A549 (cell line): ENCODE data around the gene XPNPEP2. TPM values are rescaled to one million over a fixed set of nuclear protein-coding genes. Genes with fewer than 3 reads are reported as not detected.

Experiments used
- ATAC-seq, 2 experiments: fragments of 200-7000 bp in 1 of 2; fragments of >200 bp in 1 of 2; cut with Nextera tagmentation in 1 of 2; cut with Tn5 transposase in 1 of 2; 3 replicates each; pipeline versions ENCODE4 v1.8.0 to v1.9.1; 2018 to 2020; ENCODE audit warnings: mild to moderate bottlenecking in 1 of 2, moderate library complexity in 1 of 2
- CTCF ChIA-PET: fragments of 300-600 bp; sonication (Branson Sonifier 250); formaldehyde crosslinking; extraction: SDS; loops from one replicate; lab custom pipeline; 2021; ENCODE audit warnings: antibody characterized with exemption, inconsistent platforms; lab: Yijun Ruan, JAX
- POLR2A ChIA-PET: fragments of 350-600 bp; formaldehyde crosslinking; extraction: SDS; loops from one replicate; lab custom pipeline; 2021; ENCODE audit warnings: antibody characterized with exemption, inconsistent platforms; lab: Yijun Ruan, JAX
- DNase-seq, 2 experiments: peaks; one replicate each; pipeline versions ENCODE4 v3.0.0 to v3.0.0-alpha.2; 2011 to 2016; ENCODE audit warnings: low read depth in 1 of 2, low spot score in 1 of 2
- FAIRE-seq: peaks from 2 replicates; lab custom pipeline; 2011; peaks lifted over from hg19 to GRCh38; lab: Jason Lieb, UNC
- H3K27ac ChIP-seq, 2 experiments: fragments of >200 bp; sonication (Bioruptor Twin); formaldehyde crosslinking; 3 replicates each; pipeline ENCODE4 v1.5.1; 2016 to 2017
- H3K4me1 ChIP-seq: fragments of >200 bp; sonication (Bioruptor Twin); formaldehyde crosslinking; 3 replicates; pipeline ENCODE4 v1.6.1; 2016
- H3K4me2 ChIP-seq: fragments of >200 bp; sonication (Bioruptor Twin); formaldehyde crosslinking; 3 replicates; pipeline ENCODE4 v1.6.1; 2016
- H3K4me3 ChIP-seq: fragments of >200 bp; sonication (Bioruptor Twin); formaldehyde crosslinking; 3 replicates; pipeline ENCODE4 v1.5.1; 2016
- H3K9me3 ChIP-seq: fragments of >200 bp; sonication (Bioruptor Twin); formaldehyde crosslinking; 3 replicates; pipeline ENCODE4 v1.6.1; 2016
- BHLHE40 ChIP-seq: IDR thresholded peaks from 2 replicates; pipeline ENCODE4 v1.6.1; 2012; ENCODE audit warnings: low read depth, low read length, inconsistent platforms
- CBX8 ChIP-seq: fragments of 200-600 bp; sonication (generic); IDR thresholded peaks from 2 replicates; pipeline ENCODE4 v1.6.1; 2016
- EP300 ChIP-seq, 2 experiments: fragments of >200 bp; sonication (Bioruptor Twin); formaldehyde crosslinking; IDR thresholded peaks; 2 replicates in 1 of 2; 3 replicates in 1 of 2; pipeline ENCODE4 v1.6.1; 2016 to 2017
- FOSB ChIP-seq: fragments of 250-450 bp; sonication (Bioruptor Pico); IDR thresholded peaks from 2 replicates; pipeline ENCODE4 v1.5.0; 2020; ENCODE audit warnings: mild to moderate bottlenecking, moderate library complexity
- FOXS1 ChIP-seq: fragments of 250-450 bp; sonication (Bioruptor Pico); IDR thresholded peaks from 2 replicates; pipeline ENCODE4 v1.5.0; 2020; ENCODE audit warnings: mild to moderate bottlenecking, moderate library complexity
- HDAC2 ChIP-seq: fragments of 200-600 bp; sonication (generic); IDR thresholded peaks from 2 replicates; pipeline ENCODE4 v1.6.1; 2016
- HOXA7 ChIP-seq: fragments of 250-450 bp; sonication (Bioruptor Pico); IDR thresholded peaks from 2 replicates; pipeline ENCODE4 v1.5.0; 2020; ENCODE audit warnings: mild to moderate bottlenecking, moderate library complexity
- HOXB5 ChIP-seq: fragments of 250-450 bp; sonication (Bioruptor Pico); IDR thresholded peaks from 2 replicates; pipeline ENCODE4 v1.5.0; 2020; ENCODE audit warnings: mild to moderate bottlenecking, moderate library complexity
- KDM1A ChIP-seq: fragments of 200-600 bp; sonication (generic); IDR thresholded peaks from 2 replicates; pipeline ENCODE4 v1.6.1; 2016; ENCODE audit warnings: low read depth, mild to moderate bottlenecking
- MAX ChIP-seq: IDR thresholded peaks from 2 replicates; pipeline ENCODE4 v1.6.1; 2012
- MAZ ChIP-seq: fragments of 150-350 bp; IDR thresholded peaks from 2 replicates; pipeline ENCODE4 v1.6.1; 2014; ENCODE audit warnings: antibody characterized with exemption, low read depth, low read length, borderline replicate concordance
- MYC ChIP-seq: IDR thresholded peaks from 2 replicates; pipeline ENCODE4 v1.6.1; 2012; ENCODE audit warnings: mild to moderate bottlenecking, inconsistent platforms, low read length, improper control_type of control experiment, borderline replicate concordance
- NFE2L2 ChIP-seq: fragments of 150-350 bp; conservative IDR thresholded peaks from 2 replicates; pipeline ENCODE4 v1.6.1; 2014; ENCODE audit warnings: low read length
- POLR2A ChIP-seq: IDR thresholded peaks from 2 replicates; pipeline ENCODE4 v1.6.1; 2012; ENCODE audit warnings: mild to moderate bottlenecking, low read length
- RAD21 ChIP-seq, 2 experiments: fragments of >200 bp in 1 of 2; sonication (Bioruptor Twin) in 1 of 2; formaldehyde crosslinking in 1 of 2; IDR thresholded peaks in 1 of 2; conservative IDR thresholded peaks in 1 of 2; 2 replicates in 1 of 2; 3 replicates in 1 of 2; pipeline ENCODE4 v1.6.1; 2012 to 2018; ENCODE audit warnings: inconsistent platforms in 1 of 2
- RCOR1 ChIP-seq: fragments of 150-350 bp; IDR thresholded peaks from 2 replicates; pipeline ENCODE4 v1.6.1; 2014; ENCODE audit warnings: antibody characterized with exemption, low read length, low read depth
- RFX5 ChIP-seq: fragments of 450-650 bp; IDR thresholded peaks from 2 replicates; pipeline ENCODE4 v1.7.1; 2014; ENCODE audit warnings: antibody characterized with exemption, mild to moderate bottlenecking, moderate library complexity
- SMC3 ChIP-seq: fragments of >200 bp; sonication (Bioruptor Twin); formaldehyde crosslinking; IDR thresholded peaks from 3 replicates; pipeline ENCODE4 v1.6.1; 2018; ENCODE audit warnings: inconsistent platforms
- TP53 ChIP-seq: fragments of 250-450 bp; sonication (Bioruptor Pico); IDR thresholded peaks from 2 replicates; pipeline ENCODE4 v1.5.0; 2021; ENCODE audit warnings: mild to moderate bottlenecking, moderate library complexity
- ZC3H11A ChIP-seq: fragments of 450-650 bp; IDR thresholded peaks from 2 replicates; pipeline ENCODE4 v1.6.1; 2014; ENCODE audit warnings: antibody characterized with exemption, mild to moderate bottlenecking
- ZFP36 ChIP-seq: fragments of 450-650 bp; IDR thresholded peaks from 2 replicates; pipeline ENCODE4 v1.6.1; 2014; ENCODE audit warnings: borderline replicate concordance; ENCODE audit not compliant: partially characterized antibody
- ZNF302 ChIP-seq: fragments of 250-450 bp; sonication (Bioruptor Pico); IDR thresholded peaks from 2 replicates; pipeline ENCODE4 v1.9.0; 2021; ENCODE audit warnings: inconsistent platforms, mild to moderate bottlenecking, moderate library complexity
- WGBS: methylation state at CpG from one replicate; pipeline ENCODE4 v1.1.6; 2017; ENCODE audit errors: missing lambda C conversion rate; 5-methylcytosine and 5-hydroxymethylcytosine counted together
- polyA plus RNA-seq, 4 experiments: library from polyadenylated mRNA; depleted of rRNA in 3 of 4; stranded (reverse); fragments of >200 nt; fragmentation: RNase III in 1 of 4; extraction: RNeasy Plus Mini Kit Qiagen cat#74134 plus additional on column Dnase treatment in 1 of 4; gene quantifications; 2 replicates in 3 of 4; 3 replicates in 1 of 4; pipeline ENCODE4 v1.2.3, GENCODE V29; 2011 to 2017
- TF ChIP-seq, protein P1 (sequence below): IDR thresholded peaks from 2 replicates; pipeline ENCODE4 v1.6.1; 2012
- TF ChIP-seq, protein P2 (sequence below): fragments of >200 bp; sonication (Bioruptor Twin); formaldehyde crosslinking; IDR thresholded peaks from 3 replicates; pipeline ENCODE4 v1.5.1; 2016
- TF ChIP-seq, protein P3 (sequence below): fragments of 450-650 bp; IDR thresholded peaks from 2 replicates; pipeline ENCODE4 v1.6.1; 2014; ENCODE audit warnings: antibody characterized with exemption
- TF ChIP-seq, protein P4 (sequence below): fragments of >200 bp; sonication (Bioruptor Twin); formaldehyde crosslinking; IDR thresholded peaks from 2 replicates; pipeline ENCODE4 v1.6.1; 2016

The XPNPEP2 gene
- polyA plus RNA-seq, 2 of the 4 experiments (the other 2 are of a cell fraction) = not detected

- H3K9me3 ChIP-seq = no peaks in the 10 kb centered on the region
- no peak for DNase-seq
- FAIRE-seq = no peak
- no peaks in the 10 kb centered on the region for H3K4me1 ChIP-seq
- no peak for ATAC-seq
- no peak overlapping the region for H3K27ac ChIP-seq
- TF ChIP-seq HOXB5 (no peak), MAZ (no peak), CBX8 (no peak), ZFP36 (no peak), TP53 (CRISPR knock-in tag) (no peak), BHLHE40 (no peak), MYC (no peak), RCOR1 (no peak), MAX (no peak), ZNF302 (CRISPR knock-in tag) (no peak), NFE2L2 (no peak), EP300 (IDR thresholded peaks at IDR 0.05) (no peak), KDM1A (no peak), SMC3 (no peak), FOXS1 (no peak), ZC3H11A (no peak), RAD21 (conservative IDR thresholded peaks at IDR 0.05 in 1 of 2, IDR thresholded peaks at IDR 0.05 in 1 of 2) (no peak)
- TF ChIP-seq, protein P1, sequence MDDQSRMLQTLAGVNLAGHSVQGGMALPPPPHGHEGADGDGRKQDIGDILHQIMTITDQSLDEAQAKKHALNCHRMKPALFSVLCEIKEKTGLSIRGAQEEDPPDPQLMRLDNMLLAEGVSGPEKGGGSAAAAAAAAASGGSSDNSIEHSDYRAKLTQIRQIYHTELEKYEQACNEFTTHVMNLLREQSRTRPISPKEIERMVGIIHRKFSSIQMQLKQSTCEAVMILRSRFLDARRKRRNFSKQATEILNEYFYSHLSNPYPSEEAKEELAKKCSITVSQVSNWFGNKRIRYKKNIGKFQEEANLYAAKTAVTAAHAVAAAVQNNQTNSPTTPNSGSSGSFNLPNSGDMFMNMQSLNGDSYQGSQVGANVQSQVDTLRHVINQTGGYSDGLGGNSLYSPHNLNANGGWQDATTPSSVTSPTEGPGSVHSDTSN = no peak
- TF ChIP-seq, protein P2, sequence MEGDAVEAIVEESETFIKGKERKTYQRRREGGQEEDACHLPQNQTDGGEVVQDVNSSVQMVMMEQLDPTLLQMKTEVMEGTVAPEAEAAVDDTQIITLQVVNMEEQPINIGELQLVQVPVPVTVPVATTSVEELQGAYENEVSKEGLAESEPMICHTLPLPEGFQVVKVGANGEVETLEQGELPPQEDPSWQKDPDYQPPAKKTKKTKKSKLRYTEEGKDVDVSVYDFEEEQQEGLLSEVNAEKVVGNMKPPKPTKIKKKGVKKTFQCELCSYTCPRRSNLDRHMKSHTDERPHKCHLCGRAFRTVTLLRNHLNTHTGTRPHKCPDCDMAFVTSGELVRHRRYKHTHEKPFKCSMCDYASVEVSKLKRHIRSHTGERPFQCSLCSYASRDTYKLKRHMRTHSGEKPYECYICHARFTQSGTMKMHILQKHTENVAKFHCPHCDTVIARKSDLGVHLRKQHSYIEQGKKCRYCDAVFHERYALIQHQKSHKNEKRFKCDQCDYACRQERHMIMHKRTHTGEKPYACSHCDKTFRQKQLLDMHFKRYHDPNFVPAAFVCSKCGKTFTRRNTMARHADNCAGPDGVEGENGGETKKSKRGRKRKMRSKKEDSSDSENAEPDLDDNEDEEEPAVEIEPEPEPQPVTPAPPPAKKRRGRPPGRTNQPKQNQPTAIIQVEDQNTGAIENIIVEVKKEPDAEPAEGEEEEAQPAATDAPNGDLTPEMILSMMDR = no peak
- ChIA-PET POLR2A (no interaction called here), CTCF (no interaction called here)
- 78% methylated on average over 7 of the region's 7 CpGs for WGBS
- no peak overlapping the region for H3K4me2 ChIP-seq
- H3K4me3 ChIP-seq = no peak overlapping the region
Observed at GRCh38 chrX:129784371-129784770, 45.6 kb downstream of the XPNPEP2 start.

- no peak for TF ChIP-seq HDAC2
- no peak for TF ChIP-seq HOXA7 (CRISPR knock-in tag)
- TF ChIP-seq FOXS1 = no peak
- TF ChIP-seq RFX5 = no peak
- TF ChIP-seq FOSB (CRISPR knock-in tag) = no peak
- TF ChIP-seq NFE2L2 = no peak
- TF ChIP-seq, protein P3, sequence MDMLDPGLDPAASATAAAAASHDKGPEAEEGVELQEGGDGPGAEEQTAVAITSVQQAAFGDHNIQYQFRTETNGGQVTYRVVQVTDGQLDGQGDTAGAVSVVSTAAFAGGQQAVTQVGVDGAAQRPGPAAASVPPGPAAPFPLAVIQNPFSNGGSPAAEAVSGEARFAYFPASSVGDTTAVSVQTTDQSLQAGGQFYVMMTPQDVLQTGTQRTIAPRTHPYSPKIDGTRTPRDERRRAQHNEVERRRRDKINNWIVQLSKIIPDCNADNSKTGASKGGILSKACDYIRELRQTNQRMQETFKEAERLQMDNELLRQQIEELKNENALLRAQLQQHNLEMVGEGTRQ = no peak
- TF ChIP-seq POLR2A = no peak
- TF ChIP-seq, protein P4, sequence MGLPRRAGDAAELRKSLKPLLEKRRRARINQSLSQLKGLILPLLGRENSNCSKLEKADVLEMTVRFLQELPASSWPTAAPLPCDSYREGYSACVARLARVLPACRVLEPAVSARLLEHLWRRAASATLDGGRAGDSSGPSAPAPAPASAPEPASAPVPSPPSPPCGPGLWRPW = no peak
Observed at GRCh38 chrX:129785160-129785947, 46.6 kb downstream of the XPNPEP2 start.

More at GRCh38 chrX:129785160-129785947, 46.6 kb downstream of the XPNPEP2 start:
- WGBS = 71% methylated on average over 10 of the region's 11 CpGs
- H3K27ac ChIP-seq = no peak overlapping the region
- CTCF ChIA-PET = no interaction called here
- no peaks in the 10 kb centered on the region for H3K4me1 ChIP-seq
- H3K4me2 ChIP-seq = no peak overlapping the region
- no peak for ATAC-seq
- POLR2A ChIA-PET = no interaction called here
- H3K4me3 ChIP-seq = no peak overlapping the region
- FAIRE-seq = no peak
- H3K9me3 ChIP-seq = no peaks in the 10 kb centered on the region
- DNase-seq = no peak
